Activated CD4-positive, alpha-beta T cell treated with anti-CD3 and anti-CD28 coated beads for 24 hours (primary cell): Measurements from ENCODE around the gene LANCL2.
"Not testable (repeated sequence)": the region's sequence is repeated elsewhere in the genome, so short reads cannot be mapped to it uniquely, and the experiment has no call there.

ENCODE experiments used
- DNase-seq, 2 donors: peaks; one replicate each; pipeline ENCODE4 v3.0.0-alpha.2; 2020; ENCODE audit warnings: low read depth in 2 of 2

The LANCL2 gene

DNA sequence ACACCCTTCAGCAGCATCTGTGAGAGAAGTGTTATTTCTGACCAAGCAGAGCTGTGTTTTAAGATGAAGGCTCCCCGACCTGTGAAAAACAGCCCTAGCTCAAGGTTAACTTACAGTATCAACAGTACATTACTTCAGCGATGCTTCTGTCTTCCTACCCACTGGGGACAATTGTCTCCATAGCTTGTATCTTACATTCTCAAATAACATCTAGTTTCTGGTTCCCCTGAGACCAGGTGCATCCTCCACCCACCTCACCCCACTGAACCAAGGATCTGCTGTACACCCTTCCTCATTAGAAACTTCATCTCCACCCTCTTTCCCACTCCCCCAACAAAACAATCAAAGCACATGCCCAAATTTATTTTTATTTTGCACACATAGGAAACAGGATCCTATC is 105.1 kb downstream of the LANCL2 start:
- DNase-seq: no peak

DNA sequence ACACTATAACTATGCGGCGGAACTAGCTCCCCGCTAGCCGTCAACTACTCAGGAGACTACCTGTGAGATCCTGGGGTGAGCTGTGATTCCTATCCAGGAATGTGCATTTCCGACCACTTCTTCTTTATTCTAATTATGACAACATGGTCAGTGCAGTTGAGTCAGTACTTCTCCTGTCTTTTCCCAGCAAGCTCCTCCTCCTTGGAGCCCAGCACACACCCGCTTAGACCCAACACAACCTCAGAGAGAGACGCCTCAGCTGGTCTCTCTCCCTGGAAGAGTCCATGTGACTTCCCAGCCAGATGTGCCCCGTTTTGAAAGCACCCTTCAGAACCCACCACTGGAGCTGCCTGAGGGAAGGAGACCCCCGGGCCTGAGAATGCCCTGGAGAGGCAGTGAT is 106.5 kb downstream of the LANCL2 start:
- not testable (repeated sequence) for DNase-seq

GRCh38 chr7:55472406-55472805 is 107.3 kb downstream of the LANCL2 start:
- not testable (repeated sequence) for DNase-seq

DNA sequence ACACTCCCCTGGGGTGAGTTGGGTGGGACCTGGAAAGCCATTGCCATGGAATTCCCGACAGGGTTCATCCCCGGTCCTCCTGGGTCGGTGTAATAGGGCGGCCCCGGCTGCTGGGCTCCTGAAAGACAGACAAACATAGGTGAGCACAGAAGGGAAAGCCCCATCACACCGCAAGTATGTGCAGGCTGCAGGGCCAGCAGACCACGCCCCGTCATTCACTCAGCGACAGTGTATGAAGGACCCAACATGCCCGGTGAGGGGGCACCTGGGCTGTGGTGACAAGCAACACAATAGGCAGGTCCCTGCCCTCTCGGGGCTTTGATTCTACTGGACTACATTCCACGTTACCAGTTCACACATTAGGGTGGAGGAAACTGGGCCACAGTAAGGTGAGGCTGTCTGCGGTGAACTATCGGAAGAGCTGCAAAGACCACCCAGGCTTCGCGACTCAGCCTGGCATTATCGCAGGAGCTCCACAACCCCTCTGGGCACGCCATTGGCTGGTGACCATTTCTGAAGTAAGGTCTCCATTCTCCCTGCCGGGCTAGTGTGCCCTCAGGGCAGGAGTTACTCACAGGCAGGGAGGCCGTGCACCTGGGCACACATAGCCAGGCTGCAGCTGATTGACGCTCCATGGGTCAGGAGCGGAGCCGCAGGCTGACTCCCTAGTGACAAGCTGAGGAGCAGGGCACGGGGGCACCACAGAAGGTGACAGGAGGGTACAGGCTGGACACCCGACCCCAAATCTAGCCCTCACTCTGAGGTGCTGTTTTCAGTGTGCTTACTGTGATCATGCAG is 108.0 kb downstream of the LANCL2 start:
- DNase-seq: no peak

- DNase-seq: no peak
Observed at GRCh38 chr7:55473932-55474331, 108.8 kb downstream of the LANCL2 start.

DNA sequence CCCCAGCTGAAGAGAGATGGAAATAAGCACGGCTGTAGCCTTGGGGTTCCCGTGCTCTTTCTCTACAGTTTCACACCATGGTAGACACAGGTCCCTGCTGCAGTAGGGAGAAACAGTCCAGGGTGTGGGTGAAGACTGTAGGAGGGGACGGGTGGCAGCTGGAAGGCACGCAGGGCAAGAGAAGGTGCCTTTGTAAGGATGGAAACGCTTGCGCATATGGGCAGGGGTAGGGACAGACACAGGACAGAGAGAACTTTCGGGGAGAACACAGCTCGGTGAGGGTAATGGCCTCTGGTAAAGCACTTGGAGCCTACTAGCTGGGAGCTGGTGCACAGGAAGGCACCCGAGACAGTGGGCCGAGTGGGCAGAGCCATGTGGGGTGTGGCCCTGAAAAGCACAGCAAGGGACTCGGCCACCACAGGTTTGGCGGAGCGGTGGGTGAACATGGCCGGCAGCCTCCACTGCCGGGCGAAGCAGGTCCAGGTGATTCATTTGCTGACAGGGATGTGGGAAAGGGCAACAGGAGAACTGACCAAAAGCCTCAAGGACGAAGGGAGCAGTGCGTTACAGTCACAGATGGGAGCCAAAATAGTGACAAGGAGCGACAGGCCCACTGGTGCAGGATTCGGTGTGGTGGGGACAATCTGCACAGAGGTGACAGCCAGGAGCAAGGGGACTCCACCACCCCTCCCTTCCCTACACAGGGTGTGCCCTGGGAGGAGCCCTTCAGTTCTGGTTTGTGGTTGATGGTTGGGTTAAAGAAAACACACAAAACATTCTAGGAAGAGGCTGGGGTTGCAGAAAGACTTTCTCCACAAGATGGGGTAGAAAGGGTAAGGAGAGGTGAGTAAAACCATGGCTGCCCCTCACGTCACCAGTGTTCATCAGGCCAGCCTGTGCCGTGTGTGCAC is 110.1 kb downstream of the LANCL2 start:
- no peak for DNase-seq

DNA sequence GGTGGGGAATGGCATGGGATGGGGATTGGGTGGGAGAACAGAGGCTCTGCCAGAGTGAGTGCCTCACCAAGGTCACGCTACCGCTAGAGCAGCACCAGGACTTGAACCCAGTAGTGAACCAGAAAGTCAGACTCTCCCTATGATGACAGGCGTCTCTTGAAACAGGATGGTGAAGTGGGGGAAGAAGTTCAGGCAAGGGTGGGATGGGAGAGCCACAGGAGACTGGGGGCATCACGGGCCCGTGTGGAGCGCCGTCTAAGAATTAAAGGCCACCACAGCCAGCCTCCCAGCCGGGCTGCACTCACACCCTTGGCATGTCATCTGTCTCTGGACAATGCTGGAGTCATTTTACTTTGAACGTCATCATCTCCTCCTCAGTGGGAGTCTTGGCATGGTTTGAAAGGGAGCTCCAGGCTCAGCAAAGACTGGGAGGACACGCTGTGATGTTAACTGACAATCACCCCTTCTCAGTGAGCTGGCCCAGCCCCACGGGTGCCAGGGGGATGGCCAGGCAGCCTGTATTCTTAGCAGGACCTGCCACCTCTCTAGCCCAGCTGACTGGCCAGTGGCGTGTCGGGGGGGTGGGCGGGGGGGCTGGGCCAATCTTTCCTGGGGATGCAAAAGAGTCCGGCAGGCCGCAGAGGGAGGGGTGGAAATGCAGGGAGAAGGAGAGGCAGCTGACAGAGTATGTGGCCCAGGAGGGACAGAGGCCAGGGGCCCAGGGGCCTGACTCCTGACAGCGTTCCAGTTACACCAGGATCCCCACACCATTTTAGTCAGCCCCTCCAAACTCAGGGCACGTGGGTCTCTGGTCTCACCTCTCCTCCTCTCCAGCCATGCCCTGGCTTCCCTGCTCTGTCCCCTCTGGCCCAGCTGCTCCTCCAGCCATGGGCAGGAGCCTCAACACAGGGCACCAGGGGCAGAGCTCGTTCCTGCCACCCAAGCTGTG is 111.0 kb downstream of the LANCL2 start:
- no peak for DNase-seq

GRCh38 chr7:55476852-55477780 is 112.0 kb downstream of the LANCL2 start:
- no peak for DNase-seq

DNA sequence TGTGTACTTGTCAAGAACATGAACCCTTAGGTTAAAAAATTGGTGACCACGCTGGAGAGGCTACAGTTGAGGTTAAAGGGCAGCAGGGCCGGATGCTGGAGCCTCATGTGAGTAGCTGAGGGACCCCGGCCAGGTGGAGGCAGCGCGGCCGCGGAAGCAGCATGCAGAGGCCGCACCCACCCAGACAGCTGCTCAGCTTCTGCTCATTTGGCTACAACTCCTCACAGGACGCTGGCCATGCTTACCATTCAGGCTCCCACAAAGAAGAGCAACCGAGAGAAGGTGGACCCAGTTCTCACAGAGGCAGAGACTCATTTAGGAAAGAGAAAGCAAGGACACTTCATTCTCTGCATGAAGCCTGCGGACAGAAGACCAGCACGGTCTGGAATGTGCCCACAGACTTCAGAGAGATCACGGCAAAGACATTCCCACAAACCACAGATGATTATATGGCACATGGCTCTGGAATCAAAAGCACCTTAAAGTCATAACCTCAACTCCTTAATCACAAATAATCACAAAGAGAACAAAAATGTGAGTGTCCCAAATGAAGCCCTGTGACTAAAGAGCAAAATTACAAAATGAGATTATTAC is 112.7 kb downstream of the LANCL2 start:
- no peak for DNase-seq

DNA sequence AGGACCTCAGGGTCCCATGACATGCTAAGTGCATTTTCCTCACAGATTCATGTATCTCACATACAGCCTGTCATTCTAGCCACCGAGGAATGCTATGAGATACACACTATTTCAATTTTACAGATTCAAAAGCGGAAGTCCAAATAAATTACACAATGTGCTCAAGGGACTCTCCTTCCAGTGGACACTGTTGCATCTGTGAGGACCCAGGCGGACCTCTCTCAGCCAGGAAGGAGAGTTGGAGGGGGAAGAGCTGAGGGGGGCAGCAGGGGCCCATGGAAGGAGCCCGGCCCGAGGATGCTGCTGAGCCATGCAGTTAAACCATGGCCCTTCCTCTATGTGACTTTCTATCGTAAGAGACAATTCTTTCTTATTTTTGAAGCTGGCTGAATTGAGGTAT is 113.6 kb downstream of the LANCL2 start:
- no peak for DNase-seq

GRCh38 chr7:55481155-55481554 is 116.0 kb downstream of the LANCL2 start:
- DNase-seq: no peak

DNA sequence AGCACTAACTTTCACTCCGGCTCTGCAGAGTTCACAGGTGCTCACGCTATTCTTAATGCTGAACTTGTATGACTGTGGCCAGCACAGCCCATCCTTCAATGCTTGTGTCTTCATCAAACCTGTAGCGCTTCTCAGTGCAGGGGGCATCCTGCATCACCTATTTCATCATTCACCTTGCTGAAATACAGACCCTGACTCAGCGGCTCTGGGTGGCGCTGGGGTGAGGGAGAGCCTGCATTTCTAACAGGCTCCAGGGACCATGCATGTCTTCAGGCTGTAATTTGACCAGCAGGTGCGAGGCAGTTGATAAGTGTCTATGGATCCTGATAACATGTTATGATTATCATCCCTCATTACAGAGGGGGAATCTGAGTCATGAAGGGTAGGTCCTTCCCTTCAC is 117.9 kb downstream of the LANCL2 start:
- DNase-seq: no peak
